ENCODE results near the gene GDI2. TPM values are rescaled to one million over a fixed set of nuclear protein-coding genes. Genes with fewer than 3 reads are reported as not detected.
"Not testable (repeated sequence)": the region's sequence is repeated elsewhere in the genome, so short reads cannot be mapped to it uniquely, and the experiment has no call there.

Gene GDI2
- total and polyA plus RNA-seq, 4 experiments from 2014 or later = 137 to 248 (median 167) TPM

- H3K4me3 Mint-ChIP-seq; H3K27ac ChIP-seq (ENCODE audit: low read depth, low read length); H3K4me3 ChIP-seq (ENCODE audit: low read length in 2 of 2); H3K27me3 Mint-ChIP-seq; H3K4me1 ChIP-seq (ENCODE audit: insufficient read depth, low read length); CTCF ChIA-PET (ENCODE audit: partially characterized antibody); DNase-seq; H3K9me3 Mint-ChIP-seq; intact Hi-C loops (cut with micrococcal nuclease); H3K36me3 ChIP-seq (ENCODE audit: insufficient read depth, low read length); H3K27ac Mint-ChIP-seq; H3K9me3 ChIP-seq (ENCODE audit: control insufficient read depth in 1 of 2, low read length in 2 of 2); H3K36me3 Mint-ChIP-seq; H3K27me3 ChIP-seq (ENCODE audit: insufficient read depth, low read length): not testable (repeated sequence)
- peaks cover 5 to 16% (median 7%) of the 10 kb centered on the region in 4 donors for H3K4me1 Mint-ChIP-seq
- POLR2A ChIA-PET (ENCODE audit: partially characterized antibody) = interaction anchor here (0.8 kb wide), 1 partner anchor 8 kb away, joined by 3 read pairs; no protein-coding TSS in a partner anchor
Observed at GRCh38 chr10:5846667-5847066, 33.4 kb upstream of the GDI2 start.

GRCh38 chr10:5844345-5845055, 31.3 kb upstream of the GDI2 start:
- H3K4me3 Mint-ChIP-seq = no peak overlapping the region
- peaks cover 5 to 16% (median 7%) of the 10 kb centered on the region in 4 donors for H3K4me1 Mint-ChIP-seq
- peak overlapping the region in 1 of 7 donors; percentile 35 for H3K27ac Mint-ChIP-seq
- H3K36me3 ChIP-seq (ENCODE audit: insufficient read depth, low read length) = no peaks in the 10 kb centered on the region
- H3K9me3 ChIP-seq (ENCODE audit: control insufficient read depth in 1 of 2, low read length in 2 of 2) = no peaks in the 10 kb centered on the region
- no peaks in the 10 kb centered on the region for H3K9me3 Mint-ChIP-seq
- H3K27me3 Mint-ChIP-seq = peaks cover 1% of the 10 kb centered on the region in 2 donors
- intact Hi-C loops (cut with micrococcal nuclease) = no loop called here
- no peaks in the 10 kb centered on the region for H3K4me1 ChIP-seq (ENCODE audit: insufficient read depth, low read length)
- ChIA-PET POLR2A (ENCODE audit: partially characterized antibody) (no interaction called here), CTCF (ENCODE audit: partially characterized antibody) (interaction anchor here (0.9 to 1.2 kb wide), 3 partner anchors 15 to 25 kb away, joined by 3 to 5 read pairs (median 3); no protein-coding TSS in a partner anchor)
- no peak overlapping the region for H3K27ac ChIP-seq (ENCODE audit: low read depth, low read length)
- H3K36me3 Mint-ChIP-seq = no peaks in the 10 kb centered on the region
- no peak overlapping the region for H3K4me3 ChIP-seq (ENCODE audit: low read length in 2 of 2)
- no peak for DNase-seq
- no peaks in the 10 kb centered on the region for H3K27me3 ChIP-seq (ENCODE audit: insufficient read depth, low read length)

GRCh38 chr10:5843686-5844344, 30.6 kb upstream of the GDI2 start:
- Mint-ChIP-seq H3K4me1 (peaks cover 4 to 16% (median 6%) of the 10 kb centered on the region in 4 donors), H3K9me3 (no peaks in the 10 kb centered on the region), H3K27me3 (peaks cover 1 to 2% of the 10 kb centered on the region in 2 donors), H3K27ac (no peak overlapping the region), H3K4me3 (no peak overlapping the region), H3K36me3 (no peaks in the 10 kb centered on the region)
- no peaks in the 10 kb centered on the region for H3K4me1 ChIP-seq (ENCODE audit: insufficient read depth, low read length)
- no peak for DNase-seq
- ChIA-PET POLR2A (ENCODE audit: partially characterized antibody) (no interaction called here), CTCF (ENCODE audit: partially characterized antibody) (interaction anchor here (0.7 to 1.2 kb wide), 4 partner anchors 15 to 372 kb away, joined by 3 to 5 read pairs (median 3); no protein-coding TSS in a partner anchor)
- H3K9me3 ChIP-seq (ENCODE audit: control insufficient read depth in 1 of 2, low read length in 2 of 2) = no peaks in the 10 kb centered on the region
- no peaks in the 10 kb centered on the region for H3K36me3 ChIP-seq (ENCODE audit: insufficient read depth, low read length)
- no peak overlapping the region for H3K27ac ChIP-seq (ENCODE audit: low read depth, low read length)
- intact Hi-C loops (cut with micrococcal nuclease) = no loop called here
- H3K4me3 ChIP-seq (ENCODE audit: low read length in 2 of 2) = no peak overlapping the region
- H3K27me3 ChIP-seq (ENCODE audit: insufficient read depth, low read length) = no peaks in the 10 kb centered on the region

- H3K27me3 Mint-ChIP-seq = peaks cover 2 to 3% of the 10 kb centered on the region in 2 donors
- H3K27me3 ChIP-seq (ENCODE audit: insufficient read depth, low read length) = no peaks in the 10 kb centered on the region
- H3K9me3 Mint-ChIP-seq = no peaks in the 10 kb centered on the region
- H3K4me1 Mint-ChIP-seq = peaks cover 4 to 16% (median 6%) of the 10 kb centered on the region in 4 donors
- no peak overlapping the region for H3K27ac Mint-ChIP-seq
- ChIA-PET CTCF (ENCODE audit: partially characterized antibody) (no interaction called here), POLR2A (ENCODE audit: partially characterized antibody) (no interaction called here)
- H3K9me3 ChIP-seq (ENCODE audit: control insufficient read depth in 1 of 2, low read length in 2 of 2) = no peaks in the 10 kb centered on the region
- no peak overlapping the region for H3K4me3 ChIP-seq (ENCODE audit: low read length in 2 of 2)
- DNase-seq = no peak
- H3K36me3 Mint-ChIP-seq = no peaks in the 10 kb centered on the region
- H3K4me1 ChIP-seq (ENCODE audit: insufficient read depth, low read length) = no peaks in the 10 kb centered on the region
- no peak overlapping the region for H3K27ac ChIP-seq (ENCODE audit: low read depth, low read length)
- H3K36me3 ChIP-seq (ENCODE audit: insufficient read depth, low read length) = no peaks in the 10 kb centered on the region
- intact Hi-C loops (cut with micrococcal nuclease) = no loop called here
- no peak overlapping the region for H3K4me3 Mint-ChIP-seq
Observed at GRCh38 chr10:5841965-5842364, 28.7 kb upstream of the GDI2 start.

GRCh38 chr10:5840314-5841307, 27.4 kb upstream of the GDI2 start:
- no peaks in the 10 kb centered on the region for H3K9me3 ChIP-seq (ENCODE audit: control insufficient read depth in 1 of 2, low read length in 2 of 2)
- ChIA-PET CTCF (ENCODE audit: partially characterized antibody) (no interaction called here), POLR2A (ENCODE audit: partially characterized antibody) (no interaction called here)
- H3K36me3 Mint-ChIP-seq = no peaks in the 10 kb centered on the region
- no peak overlapping the region for H3K4me3 Mint-ChIP-seq
- peaks cover 2 to 3% of the 10 kb centered on the region in 2 donors for H3K27me3 Mint-ChIP-seq
- no peak overlapping the region for H3K27ac ChIP-seq (ENCODE audit: low read depth, low read length)
- H3K4me3 ChIP-seq (ENCODE audit: low read length in 2 of 2) = no peak overlapping the region
- intact Hi-C loops (cut with micrococcal nuclease) = no loop called here
- DNase-seq = no peak
- H3K27me3 ChIP-seq (ENCODE audit: insufficient read depth, low read length) = no peaks in the 10 kb centered on the region
- H3K4me1 ChIP-seq (ENCODE audit: insufficient read depth, low read length) = no peaks in the 10 kb centered on the region
- H3K9me3 Mint-ChIP-seq = no peaks in the 10 kb centered on the region
- H3K4me1 Mint-ChIP-seq = peaks cover 2 to 16% (median 4%) of the 10 kb centered on the region in 4 donors
- H3K36me3 ChIP-seq (ENCODE audit: insufficient read depth, low read length) = no peaks in the 10 kb centered on the region
- H3K27ac Mint-ChIP-seq = no peak overlapping the region

- H3K4me3 Mint-ChIP-seq; H3K27ac Mint-ChIP-seq; H3K36me3 Mint-ChIP-seq; DNase-seq; H3K9me3 ChIP-seq (ENCODE audit: control insufficient read depth in 1 of 2, low read length in 2 of 2); H3K27me3 Mint-ChIP-seq; H3K9me3 Mint-ChIP-seq; H3K4me1 Mint-ChIP-seq; H3K36me3 ChIP-seq (ENCODE audit: insufficient read depth, low read length); H3K4me1 ChIP-seq (ENCODE audit: insufficient read depth, low read length); H3K4me3 ChIP-seq (ENCODE audit: low read length in 2 of 2); H3K27me3 ChIP-seq (ENCODE audit: insufficient read depth, low read length); CTCF ChIA-PET (ENCODE audit: partially characterized antibody); H3K27ac ChIP-seq (ENCODE audit: low read depth, low read length); POLR2A ChIA-PET (ENCODE audit: partially characterized antibody); intact Hi-C loops (cut with micrococcal nuclease): not testable (repeated sequence)
Observed at GRCh38 chr10:5836181-5836580, 22.9 kb upstream of the GDI2 start.
